Hematopoietic multipotent progenitor cell treated with erythropoietin and hydrocortisone succinate and interleukin-3 and kit ligand, for 4 days (in vitro differentiated cells): ENCODE measurements around the gene CDRT4.
"Not testable (repeated sequence)": the region's sequence is repeated elsewhere in the genome, so short reads cannot be mapped to it uniquely, and the experiment has no call there.

ENCODE experiments used
- DNase-seq: peaks from one replicate; pipeline ENCODE4 v3.0.0-alpha.2; 2015

The CDRT4 gene

DNA sequence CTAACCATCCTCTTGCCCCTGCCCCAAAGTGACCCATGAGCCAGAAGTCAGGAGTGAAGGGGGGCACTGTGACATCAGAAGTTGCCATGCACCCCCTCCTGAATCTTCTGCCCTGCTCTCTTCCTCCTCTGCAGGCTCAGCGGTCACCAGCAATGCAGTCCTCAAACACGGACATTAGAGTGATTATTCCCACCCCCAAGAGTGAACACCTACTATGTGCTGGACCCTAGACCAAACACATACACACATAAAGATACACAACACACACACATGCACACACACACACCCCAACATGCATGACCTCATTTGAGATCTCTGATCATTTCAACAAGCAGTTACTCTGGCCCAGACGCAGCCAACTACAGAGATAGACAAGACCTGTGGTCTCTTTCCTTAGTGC is at the start of gene CDRT4:
Gene CDRT4, minus strand, starts transcription at position 30 of the 400 bp plus-strand sequence. CDS start 27,383 bp downstream, outside the sequence.
- no peak for DNase-seq

DNA sequence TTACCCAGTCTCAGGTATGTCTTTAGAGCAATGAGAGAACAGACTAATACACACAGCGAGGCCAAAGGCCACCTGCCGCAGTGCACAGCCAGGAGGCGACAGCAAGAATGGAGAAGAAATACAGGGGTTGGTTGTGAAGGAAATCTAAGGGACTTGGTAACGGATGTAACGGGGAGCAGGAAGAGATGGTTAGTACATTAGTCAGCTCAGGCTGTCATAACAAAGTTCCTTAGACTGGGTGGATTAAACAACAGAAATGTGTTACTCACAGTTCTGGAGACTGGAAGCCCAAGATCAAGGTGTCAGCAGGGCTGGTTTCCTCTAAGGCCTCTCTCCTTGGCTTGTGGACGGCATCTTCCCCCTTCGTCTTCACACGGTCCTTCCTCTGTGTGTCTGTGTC is 48.7 kb upstream of the CDRT4 start:
- no peak for DNase-seq

DNA sequence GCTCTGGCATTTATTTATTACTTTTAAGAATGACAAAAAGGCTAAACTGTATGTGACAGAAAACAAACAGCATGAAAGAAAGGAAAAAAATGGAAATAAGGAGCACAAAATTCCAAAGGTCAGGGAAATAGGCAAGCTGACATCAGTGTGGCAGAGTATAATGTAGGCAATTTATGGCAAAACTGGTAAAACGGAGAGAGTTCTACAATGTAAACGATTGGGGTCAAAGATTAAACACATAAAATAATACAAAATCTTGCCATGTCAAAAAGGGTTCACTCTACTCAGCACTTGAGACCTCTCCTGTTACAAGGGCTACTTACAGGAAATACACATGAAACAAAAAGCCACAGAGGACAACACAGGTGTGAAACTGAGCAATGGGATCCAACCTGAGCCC is 47.0 kb upstream of the CDRT4 start:
- no peak for DNase-seq

DNA sequence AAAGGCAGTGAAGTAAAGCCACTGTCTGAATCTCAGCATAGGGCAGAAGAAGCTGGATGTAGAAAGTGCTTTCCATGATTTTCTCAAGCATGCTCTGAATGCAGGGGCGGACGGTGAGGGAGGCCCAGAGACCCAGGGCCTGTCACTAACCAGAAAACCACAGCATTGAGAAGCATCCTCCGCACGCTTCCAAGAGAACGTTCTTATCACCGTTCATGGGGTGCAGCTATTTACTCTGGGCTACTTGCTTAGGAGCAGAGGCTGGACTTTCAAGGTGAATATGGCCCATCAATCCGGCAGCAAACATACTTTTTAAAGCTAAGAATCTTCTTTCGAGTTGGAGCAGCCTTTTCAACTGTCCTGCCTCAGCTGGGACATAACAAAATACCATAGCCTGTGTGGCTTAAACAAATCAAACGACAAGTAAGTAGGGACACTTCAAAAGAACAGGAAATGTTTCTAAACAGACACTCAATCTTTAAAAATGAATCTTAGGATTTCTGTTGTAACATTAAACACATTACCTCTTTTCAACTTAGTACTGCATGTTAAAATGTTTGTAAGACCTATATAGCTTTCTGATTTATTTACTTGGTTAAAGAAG is 46.5 kb upstream of the CDRT4 start:
- no peak for DNase-seq

DNA sequence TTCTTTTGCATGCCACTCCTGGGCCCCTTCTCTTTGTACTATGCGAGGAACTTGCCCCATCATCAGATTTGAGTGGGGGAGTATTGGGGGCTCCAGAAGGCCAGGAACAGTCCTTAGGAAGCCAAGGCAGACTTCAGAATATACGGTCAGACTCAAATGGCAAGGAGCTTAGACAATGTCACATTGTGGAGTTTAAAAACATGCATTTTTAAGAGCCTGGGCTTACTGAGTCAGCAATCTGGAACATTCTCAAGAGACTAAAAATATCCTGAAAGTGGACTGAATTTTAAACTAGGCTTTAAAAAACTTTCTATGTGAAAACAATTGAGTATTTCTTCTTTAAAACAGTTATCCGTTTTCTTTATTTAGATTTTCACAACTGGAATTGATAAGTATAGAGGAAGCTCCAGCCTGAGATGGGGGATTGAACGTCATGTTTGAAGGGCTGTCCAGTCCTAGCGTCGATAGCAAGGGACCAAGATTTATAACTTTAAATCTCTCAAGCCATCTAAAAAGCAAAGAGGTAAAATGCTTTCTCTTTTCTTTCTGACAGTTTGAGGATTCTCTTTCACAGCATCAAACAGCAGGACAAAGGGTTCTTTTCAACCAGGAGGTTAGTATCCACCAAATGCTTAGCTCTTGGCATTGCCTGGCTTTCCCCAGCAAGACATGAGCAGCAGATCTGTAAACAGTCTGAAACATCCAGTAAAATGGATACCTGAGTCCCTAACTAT is 45.8 kb upstream of the CDRT4 start:
- no peak for DNase-seq

DNA sequence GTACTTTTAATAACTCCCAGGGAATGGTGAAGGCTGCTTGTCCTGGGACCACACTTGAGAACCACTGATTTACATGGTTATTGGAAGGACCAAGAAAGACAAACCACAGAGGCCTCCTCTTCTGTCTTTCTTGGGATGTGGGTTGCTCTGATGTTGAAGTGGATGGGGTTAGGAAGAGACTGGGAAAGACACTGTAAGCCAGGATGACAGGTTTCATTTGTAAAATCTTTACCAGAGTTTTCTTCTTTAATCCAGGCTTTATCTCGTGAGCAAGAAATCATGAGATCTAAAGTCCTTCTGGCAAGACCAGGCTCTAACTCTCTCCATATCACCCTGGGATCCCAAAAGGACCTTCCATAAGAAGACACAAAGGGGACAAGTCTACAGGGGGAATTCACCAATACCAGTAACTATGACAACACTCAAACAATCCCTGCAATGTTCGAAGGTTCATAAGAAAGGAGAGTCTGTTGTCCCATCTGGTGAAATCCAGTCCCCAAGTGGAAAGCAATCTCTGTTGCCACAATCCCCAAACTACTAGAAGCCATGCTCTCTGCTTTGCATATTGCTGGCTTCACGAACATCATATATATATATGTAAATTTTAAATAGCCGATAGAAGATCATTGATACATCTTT is 44.8 kb upstream of the CDRT4 start:
- DNase-seq: no peak

DNA sequence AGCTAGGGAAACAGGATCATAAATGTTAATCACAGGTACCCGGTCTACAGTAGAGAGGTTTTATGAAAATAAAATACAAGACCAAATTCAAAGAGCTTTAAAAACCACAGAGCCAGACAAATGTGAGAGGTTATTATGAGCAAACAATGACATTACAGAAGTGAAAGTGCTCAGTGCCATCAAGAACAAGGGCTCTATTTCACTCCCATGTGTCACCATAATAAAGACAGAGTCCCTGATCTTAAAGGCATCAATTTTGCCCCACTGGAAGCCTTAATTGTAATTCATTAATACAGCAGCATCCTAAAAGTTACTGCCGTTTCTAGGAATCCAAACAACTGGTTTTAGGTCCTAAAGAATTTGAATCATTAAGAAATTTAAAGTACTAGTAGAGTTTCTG is 43.7 kb upstream of the CDRT4 start:
- no peak for DNase-seq

DNA sequence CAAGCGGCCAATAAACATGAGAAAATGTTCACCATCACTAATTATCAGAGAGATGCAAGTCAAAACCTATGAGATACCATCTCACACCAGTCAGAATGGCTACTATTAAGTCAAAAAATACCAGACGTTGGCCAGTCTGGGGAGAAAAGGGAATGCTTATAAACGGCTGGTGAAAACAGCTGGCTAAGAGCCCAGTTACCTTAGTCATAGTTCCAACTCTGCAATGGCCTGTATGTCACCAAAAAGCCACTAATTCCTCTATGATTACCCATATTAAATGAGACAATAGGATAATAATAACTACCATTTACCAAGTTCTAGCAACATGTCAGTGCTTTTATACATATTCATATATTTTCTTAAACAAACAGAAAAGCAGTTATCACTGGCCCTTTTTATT is 42.9 kb upstream of the CDRT4 start:
- no peak for DNase-seq

DNA sequence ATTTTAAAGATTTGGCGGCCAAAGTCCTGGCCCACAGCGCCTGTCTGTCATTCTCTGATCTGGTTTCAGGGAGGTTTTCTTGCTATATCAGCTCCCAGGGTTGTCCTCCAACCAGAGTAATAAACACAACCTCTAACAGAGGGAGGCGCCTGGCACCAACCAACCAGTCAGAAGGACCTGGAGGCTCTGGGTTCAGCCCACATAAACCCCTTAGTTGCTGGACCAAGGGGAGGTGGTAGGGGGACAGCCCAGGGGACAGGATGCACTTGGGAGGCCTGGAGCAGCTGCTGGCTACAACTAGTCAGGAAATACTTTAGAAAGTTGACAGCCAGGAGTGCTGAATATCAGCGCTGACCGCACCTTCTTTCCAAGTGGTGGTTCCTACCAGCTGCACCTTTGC is 41.7 kb upstream of the CDRT4 start:
- DNase-seq: no peak

DNA sequence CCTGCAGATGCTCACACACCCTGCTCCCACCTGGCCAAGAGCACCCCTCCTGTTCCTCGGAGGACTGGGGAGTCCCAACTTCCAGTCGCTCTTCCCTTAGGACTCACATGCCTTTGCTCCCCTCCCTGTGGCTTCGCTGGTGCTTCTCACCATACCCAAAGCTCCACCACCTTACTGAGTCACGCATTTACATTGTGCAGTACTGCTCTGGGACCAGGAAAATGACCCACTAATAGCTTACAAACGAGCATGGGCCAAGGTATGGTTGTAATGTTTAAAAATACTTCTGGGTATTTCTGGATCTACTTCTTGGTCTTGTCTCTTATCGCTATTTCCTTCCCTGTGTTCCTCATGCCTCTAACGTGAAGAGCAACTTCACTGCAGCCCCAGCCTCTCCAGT is 41.0 kb upstream of the CDRT4 start:
- DNase-seq: no peak

DNA sequence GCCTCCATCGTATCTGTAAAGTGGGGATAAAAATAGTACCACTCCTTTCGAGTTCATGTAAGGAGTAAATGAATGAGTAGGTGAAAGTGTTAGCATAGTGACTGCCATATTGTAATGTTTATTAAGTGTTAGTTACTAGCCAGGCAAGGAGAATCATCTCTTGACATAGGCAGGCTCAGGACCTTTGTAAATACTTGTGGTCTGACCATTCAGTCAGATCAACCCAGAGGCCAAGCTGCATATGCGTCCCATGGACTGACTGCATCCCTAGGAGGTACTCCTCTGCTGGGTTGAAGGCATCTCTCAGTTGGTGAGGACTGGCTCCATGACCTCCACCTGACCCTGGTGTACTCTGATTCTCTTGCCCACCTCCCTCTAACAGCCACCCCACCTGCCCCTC is 40.5 kb upstream of the CDRT4 start:
- no peak for DNase-seq

DNA sequence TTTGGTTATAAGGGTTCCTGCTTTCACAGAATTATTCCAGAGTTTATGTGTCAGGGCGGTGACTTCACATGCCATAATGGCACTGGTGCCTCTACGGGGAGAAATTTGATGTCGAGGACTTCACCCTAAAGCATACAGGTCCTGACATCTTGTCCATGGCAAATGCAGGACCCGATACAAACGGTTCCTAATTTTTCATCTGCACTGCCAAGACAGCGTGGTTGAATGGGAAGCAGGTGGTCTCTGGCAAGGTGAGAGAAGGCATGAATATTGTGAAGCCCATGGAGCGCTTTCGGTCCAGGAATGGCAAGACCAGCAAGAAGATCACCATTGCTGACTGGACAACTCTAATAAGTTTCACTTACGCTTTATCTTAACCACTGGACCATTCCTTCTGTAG is 39.6 kb upstream of the CDRT4 start:
- no peak for DNase-seq

DNA sequence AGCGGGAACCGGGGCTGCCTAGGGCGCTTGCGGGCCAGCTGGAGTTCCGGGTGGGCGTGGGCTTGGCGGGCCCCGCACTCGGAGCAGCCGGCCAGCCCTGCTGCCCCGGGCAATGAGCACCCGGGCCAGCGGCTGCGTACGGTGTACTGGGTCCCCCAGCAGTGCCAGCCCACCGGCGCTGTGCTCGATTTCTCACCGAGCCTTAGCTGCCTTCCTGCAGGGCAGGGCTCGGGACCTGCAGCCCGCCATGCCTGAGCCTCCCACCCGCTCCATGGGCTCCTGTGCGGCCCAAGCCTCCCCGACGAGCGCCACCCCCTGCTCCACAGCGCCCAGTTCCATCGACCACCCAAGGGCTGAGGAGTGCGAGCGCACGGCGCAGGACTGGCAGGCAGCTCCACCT is 38.3 kb upstream of the CDRT4 start:
- not testable (repeated sequence) for DNase-seq

DNA sequence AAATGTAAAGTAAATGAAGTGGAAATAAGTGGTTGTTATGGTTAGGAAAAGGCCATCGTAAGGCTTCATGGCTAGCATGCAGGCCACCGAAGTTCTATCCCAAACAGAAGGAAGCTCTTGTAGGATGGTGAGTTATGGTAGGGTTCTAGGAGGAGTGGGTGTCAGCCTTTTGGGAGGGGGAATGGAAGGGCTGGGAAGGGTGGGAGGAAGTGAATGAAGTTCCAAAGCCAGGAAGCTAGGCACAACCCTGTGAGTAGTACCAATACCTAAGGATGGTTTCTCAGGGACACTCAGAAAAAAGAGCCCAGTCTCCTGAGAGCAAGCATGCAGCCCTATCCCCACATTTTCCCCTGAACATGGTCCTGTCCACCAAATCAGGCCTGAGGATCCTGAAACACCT is 36.3 kb upstream of the CDRT4 start:
- DNase-seq: no peak

DNA sequence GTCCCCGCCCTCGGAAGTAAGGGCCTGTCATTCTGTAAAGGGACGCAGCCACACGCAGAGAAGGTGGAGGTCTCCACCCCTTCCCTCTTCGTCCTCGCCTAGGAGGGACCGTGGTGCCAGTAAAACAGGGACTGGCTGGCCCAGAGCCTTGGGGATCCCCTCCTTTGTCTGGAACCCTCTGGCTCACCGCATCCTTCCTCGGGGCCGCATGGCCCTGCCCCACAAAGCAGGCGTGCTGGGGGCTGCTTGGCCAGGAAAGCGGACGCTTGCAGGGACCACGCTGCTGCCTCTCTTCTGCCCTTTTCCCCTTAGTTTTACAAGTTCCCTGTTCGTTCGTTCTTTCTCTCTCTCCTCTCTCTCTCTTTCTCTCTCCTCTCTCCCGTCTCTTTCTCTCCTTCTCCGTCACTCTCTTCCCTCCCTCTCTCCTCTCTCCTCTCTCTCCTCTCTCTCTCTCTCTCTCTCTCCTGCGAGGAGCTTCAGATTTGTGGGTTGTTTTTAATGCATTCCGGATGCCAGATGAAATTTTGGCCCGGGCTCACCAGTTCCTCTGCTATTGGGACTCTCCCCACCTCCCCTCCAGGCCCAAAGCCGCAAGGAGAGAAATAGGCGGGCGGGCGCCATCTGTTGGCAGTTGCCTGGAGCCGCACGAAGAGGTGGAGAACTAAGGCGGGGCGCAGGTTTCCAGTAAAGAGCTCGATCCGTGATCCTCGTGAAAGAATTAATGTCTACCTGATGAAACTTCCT is 35.1 kb upstream of the CDRT4 start:
- peak; percentile 92 for DNase-seq

DNA sequence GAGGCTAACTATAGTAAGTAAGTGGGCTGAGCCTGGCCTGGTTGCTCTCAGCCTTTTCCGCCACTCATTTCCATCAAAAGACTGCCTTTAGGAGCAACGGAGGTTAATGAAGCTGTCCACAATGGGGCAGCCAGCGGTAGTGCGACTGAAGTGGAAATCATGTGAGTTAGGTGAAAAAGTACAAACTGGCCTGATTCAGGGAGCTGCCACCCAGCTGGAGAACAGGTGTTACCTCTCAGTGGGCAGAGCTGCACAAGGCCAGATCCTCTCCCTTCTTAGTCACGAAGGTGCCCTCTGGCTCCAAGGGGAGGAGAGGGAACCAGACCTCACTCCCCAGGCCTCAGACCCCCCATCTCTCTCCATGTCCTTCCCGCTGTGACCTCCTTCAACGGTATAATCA is 34.4 kb upstream of the CDRT4 start:
- no peak for DNase-seq

DNA sequence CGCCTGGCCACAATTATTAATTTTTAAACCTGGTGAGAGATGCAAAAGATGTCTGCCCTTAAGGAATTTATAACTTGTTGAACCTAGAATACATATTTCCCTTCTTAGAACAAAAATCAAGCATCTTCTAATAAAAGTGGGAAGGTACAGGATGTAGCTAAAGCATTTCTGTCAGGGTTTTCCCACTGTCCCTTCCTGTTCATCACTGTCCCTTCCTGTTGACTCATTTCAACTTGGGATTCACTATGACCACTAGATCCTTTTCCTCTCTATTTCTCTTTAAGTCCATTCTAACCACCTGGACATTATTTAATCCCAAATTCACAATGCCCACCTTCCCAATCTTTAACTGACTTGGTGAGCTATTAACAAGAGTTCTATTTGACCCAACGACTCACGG is 33.9 kb upstream of the CDRT4 start:
- no peak for DNase-seq

DNA sequence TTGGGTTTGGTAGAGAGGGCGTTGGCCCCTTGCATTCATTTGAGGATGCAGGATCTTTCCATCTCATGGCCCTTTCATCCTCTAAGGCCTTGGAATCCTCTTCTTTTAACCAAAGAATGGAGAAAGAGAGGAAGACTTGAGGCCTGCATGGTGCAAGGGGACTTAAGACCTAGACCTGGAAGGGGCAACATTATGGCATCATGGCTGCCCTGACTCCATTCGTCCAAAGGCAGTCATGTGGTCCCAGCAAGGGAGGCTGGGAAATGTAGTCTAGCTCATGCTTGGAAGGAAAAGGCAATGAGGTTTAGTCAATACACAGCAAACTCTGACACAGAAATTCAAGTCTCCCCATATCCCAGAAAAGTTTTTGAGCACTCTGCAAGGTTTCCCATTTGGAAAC is 30.7 kb upstream of the CDRT4 start:
- peak; percentile 73 for DNase-seq

DNA sequence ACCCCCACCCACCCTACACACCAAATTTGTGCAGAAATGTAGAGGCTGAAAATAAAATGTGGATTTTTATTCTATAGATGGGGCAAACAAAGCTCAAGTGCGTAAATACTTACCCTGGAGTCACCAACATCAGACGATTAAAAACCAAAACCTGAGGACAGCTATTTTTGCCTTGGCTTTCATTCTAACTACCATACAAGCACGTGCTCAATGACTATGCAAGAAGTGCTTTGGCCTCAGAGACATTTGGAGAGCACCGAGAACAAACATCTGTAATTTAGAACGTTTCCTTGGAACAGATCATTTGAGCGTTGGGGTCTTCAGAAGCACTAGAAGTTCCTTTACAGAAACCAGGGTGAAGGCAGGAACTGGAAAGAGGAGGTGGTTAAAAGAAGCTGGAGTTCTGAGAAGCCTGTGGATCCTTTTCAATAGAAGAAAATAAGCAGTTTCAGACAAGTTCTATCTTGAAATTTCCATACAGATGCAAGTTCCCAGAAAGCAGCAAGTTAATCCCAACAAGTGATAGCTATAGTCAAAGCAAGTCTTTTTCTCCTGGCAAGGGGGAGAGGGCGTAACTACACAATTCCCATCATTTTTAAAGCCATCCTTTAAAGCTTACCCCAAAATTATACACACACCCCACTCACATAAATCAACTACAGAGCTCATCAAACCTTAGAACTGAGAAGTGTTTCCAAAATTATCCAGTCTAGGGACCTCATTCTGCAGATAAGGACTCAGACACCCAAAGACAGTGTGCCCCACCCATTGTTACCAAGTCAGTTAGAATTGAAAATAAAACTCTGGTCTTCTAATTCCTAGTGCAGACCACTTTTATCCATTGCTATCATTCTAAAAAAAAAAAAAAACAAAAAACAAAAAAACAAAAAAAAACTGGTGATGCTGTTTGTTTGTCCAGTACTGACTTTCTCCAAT is 29.6 kb upstream of the CDRT4 start:
- peak; percentile 60 for DNase-seq

DNA sequence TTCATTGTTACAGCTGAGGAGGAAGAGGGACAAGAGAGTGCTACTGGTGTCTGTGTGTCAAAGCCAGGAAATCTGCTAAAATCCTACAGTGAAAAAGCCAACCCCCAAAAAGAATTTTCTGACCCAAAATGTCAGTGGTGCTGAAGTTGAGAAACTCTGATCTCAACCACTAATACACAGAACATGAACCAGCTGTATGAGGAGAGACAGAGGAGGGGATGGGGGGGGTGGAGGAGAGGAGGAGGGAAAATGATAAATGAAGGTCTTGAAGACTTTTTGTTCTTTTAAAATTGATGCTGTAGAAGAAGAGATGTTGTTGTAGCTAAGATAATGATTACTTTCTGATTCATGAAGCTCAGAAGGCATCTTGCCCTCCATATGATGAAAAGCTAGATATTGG is 27.4 kb upstream of the CDRT4 start:
- no peak for DNase-seq

DNA sequence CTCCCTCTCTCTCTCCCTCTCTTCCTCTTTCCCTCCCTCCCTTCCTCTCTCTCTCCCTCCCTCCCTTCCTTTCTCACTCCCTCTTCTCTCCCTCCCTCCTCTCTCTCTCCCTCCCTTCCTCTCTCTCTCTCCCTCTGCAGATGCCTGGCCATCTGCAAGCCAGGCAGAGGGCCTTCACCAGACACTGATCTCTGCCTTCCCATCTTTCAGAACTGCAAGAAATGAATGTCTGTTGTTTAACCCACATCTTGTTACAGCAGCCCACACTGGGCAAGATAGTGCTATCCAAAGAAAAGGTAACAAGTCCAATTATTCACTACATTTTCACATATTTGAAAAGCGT is 26.2 kb upstream of the CDRT4 start:
- DNase-seq: no peak

DNA sequence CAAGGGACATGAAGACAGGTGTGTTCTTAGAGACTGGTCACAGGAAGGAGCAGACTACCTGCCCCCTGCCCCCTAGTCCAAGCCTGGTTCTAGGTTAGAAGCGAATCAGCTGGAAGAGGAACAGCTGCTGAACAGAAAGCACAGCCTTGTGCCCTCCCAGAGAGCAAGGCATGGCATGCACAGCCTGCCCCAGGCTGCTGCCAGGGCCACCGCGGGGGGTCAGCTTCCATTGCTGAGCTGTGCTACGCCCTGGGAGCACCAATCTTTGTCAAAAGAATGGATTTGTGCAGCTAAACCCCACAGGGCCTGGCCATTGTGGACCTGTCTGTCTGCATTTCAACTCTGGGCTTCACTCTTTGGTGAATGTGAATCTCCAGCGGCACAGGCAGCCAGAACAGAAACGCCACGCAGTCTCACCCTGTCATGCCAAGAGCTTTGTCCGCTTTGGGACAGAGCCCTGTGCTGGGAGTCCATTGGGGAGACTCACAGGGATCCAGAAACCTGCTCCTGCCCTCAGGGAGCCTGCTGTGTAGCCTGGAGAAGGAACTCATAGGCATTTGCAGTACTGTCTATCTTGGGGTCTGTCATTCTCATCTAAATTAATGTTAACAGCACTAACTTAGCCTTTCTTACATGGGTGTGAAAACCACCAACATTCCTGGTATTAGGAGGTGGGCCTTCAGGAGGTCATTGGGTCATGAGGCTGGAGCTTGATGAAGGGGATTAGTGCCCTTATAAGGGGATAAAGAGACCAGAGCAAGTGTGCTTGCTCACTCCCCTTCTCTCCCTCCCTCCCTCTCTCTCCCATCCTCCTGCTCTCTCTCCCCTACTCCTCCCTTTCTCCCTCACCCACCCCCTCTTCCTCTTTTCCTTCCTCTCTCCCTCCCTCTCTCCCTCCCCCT is 25.6 kb upstream of the CDRT4 start:
- no peak for DNase-seq
